ENCODE measurements around the gene BCCIP.
A peak's percentile ranks its signal among the peaks of the same experiment; 100 is the strongest.

The BCCIP gene

DNA sequence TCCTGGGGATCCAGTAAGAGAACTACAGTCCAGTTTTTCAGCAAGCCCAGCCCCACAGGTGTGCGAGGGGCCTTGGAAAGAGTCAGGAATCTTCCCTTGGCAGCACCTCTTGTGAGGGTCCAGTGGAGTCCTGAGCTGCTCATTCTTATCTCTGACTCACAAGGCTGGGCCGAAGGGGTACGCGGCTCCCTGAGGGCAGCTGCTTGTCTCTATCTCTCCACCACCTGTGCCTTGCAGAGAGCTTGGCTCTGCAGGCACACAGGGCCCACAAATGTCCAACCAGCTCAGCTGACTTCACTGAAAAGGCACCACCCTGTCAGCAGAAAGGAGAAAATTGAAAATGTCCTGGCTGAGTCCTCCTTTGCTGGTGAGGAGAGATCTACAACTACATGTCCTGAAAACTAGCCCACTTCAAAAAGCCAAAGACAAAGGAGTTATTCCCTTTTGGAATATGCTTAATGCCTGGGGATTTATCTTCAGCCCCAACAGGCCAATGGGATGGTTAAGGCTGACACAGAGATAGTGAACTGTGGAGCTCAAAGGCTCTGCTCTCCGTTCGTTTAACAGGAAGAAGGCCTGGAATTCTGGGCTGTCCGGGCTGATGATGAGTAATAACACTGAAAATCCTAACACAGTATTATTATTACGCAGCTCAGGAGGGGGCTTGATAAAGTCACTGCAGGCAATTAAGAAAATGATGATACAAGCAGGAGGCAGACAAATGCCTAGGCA is 23.7 kb upstream of the BCCIP start:
- no peak for DNase-seq

DNA sequence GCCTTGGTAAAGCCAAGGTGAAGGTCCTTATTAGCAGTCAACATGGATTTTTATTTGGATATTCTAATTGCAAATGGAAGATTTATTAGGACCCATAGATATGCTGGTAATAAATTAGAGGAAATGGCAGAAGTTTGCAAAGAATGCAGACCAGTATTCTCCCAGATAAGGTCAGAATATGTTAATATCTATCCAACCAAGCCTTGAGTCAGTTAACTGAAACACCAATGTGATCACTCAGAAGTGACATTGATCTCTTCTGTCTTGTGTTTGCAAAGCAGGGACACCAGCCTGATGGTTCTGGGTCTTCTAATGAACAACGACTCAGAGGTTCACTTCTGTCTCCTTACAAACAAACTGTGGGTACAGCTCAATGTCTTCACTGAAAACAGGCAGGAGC is 21.8 kb upstream of the BCCIP start:
- no peak for DNase-seq

DNA sequence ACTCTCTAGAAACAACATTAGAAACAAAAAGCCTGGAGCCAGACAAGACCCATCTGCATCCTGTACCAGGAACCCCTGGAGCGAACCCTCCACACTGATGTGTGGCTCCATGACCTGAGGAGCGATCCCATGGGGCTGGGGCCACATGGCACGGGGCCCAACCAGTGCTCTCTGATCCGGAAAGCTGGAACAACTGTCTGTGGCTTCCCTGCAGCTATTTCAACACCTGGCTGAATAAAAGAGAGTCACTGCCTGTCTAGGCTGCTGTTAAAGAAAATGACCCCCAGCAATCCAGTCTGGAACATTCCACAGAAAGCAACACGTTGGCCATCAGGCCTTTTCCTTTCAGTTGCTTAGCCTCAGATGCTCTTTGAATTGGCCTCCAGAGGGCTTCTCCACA is 21.2 kb upstream of the BCCIP start:
- DNase-seq = no peak

DNA sequence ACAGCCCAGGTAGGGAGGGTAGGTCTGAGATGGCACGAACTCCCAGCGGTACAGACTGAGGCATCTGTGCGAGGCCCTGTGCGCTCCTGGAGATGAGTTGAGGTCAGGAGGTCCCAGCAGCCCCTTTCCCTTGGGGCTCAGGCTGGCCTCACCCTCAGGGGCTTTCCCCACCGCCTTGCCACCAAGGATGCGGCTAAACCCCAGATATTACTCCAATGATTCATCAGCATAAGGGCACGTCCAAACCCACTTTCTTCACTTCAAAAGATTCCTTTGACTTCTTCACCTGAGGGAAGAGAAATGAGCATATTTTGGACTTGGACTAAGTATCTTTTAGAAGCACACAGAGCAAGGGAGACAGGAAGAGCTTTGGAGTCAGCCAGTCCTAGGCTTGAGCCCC is 20.6 kb upstream of the BCCIP start:
- DNase-seq = no peak

DNA sequence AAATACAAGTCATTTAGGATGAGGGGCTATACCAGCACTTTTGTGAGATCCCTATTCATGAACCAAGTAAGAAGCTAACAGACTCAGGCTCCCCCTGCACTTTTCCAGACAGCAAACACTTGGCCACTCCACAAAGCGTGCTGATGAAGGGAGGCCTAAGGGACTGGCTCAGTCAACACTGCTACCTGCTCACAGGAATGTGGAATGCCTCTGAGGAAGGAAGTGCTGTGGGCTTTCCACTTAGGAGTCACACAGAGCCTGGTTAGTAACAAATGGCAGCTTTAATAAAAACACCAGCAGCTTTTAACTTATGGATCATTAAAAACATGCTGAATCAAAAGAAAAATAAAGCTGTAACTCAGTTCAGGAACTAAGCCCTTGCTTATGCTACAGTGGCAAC is 15.3 kb upstream of the BCCIP start:
- DNase-seq = no peak

DNA sequence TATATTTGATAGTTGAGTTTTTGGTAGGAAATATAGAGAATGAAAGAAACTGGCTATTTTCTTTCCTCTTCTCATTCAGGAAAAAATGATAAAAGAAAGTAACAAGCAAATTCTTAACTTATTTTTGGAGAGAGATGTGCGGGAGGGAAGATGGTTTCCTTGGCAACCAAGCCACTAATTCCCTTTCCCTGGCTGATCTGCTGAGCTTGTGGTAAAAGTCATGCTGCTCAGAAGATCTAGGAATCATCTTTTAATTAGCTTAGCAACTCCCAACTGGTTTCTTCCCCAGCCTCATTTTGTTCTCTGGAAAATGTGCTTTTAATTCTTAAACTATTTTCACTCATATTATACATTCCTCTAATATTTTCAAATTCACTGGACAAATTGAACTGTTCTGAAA is 12.1 kb upstream of the BCCIP start:
- DNase-seq = no peak

DNA sequence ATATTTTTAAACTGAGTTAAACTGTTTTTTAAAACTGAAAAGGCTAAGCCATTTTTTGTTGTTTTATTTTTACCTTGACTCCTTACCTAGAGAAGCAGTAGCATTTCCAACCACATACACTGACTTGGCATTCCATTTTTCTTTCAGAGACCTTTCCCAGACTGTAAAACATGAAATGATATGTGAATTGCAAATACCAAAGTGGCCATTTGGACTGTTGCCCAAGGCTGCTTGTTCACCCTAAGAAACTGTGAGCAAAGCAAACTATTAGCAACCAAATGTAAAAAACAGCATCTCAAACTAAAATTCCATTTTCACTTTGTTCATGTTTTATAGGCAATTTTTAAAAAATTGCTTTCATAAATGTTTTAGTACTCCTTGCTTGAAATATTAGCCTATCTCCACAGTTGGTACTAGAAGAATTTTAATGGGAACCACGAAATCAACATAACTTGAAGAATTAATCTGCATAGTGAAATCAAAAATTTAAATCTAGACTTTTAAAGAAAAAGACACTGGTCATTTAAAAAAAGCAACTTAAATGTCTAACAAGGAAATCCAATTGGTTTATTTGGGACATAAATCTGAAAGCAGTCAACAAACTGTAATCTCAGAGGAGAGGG is 11.1 kb upstream of the BCCIP start:
- DNase-seq = no peak

DNA sequence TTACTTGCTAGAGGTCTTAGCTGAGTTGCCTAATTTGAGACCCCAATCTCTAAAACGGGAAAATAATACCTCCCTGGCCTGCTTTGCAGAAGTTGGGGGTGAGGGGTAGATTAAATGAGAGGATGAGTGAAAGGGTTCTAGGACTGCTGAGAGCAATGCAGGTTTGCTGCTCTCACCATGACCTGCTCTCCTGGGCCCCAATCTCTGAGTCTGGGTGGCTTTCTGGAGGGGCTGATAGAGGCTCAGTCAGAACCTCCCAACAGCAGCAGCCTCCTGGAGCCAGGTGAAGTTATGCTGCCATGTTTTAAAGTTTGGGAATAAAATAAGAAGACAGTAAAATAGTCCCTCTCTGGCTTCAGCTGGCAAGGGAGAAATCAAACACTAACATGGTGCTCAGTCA is 7.6 kb upstream of the BCCIP start:
- no peak for DNase-seq

DNA sequence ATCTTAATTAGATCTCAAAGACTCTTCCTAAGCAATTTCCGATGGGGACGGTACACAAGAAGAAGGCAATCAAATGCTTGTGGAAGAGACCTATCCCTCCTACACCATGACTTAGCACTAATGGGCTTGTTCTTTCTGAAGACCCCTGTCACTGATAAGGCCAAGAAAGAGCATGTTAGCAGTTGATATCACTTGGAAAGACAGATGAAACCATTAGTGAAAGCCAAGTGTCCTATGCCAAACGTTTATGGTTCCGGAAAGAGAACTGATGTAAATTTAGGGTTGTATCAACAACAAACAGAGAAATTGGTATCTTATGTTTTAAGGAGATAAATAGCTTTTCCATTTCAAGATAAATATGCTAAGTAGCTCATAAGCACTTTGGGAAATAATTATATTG is 6.8 kb upstream of the BCCIP start:
- no peak for DNase-seq

DNA sequence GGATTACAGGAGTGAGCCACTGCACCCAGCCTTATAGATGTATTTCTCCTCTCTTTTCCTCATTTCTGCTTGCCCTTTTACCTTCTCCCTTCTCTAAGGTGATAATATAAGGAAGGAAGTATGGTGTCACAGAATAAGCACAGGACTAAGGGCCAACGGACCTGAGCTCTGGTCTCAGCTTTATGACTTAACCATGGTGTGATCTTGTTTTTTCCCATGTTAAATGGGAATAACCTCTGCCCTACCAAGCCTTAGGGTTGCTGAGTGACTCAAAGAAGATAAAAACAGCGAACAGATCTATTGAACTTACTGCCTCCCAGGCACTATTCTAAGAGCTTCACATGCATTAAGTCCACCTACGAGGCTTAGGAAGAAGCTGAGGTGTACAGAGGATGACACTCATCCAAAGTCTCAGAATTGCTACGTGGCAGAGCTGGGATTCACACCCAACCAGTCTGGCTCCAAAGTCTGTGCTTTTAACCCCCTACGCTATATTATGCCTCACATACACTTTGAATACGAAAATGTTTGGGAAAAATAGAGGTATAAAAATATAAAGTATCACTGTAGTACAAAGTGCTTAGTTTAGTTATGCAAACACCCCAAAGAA is 5.9 kb upstream of the BCCIP start:
- no peak for DNase-seq

DNA sequence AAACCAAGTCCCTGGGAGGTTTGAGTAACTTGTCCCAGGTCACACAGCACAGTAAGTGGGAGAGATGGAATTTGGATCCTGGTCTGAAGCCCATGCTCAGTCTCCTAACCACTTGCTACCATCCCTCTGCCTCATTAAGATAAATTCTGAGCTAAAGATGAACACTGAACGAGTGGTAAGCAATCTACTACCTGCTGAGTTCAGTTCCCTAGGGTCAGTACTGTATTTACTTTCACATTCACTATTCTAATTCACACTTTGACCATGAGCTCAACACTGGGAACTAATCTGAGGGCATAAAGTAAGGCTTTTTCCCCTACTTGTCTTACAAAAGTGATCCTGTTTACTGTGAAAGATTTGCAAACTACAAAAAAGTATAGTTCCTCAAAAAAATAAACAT is 2.6 kb upstream of the BCCIP start:
- no peak for DNase-seq

DNA sequence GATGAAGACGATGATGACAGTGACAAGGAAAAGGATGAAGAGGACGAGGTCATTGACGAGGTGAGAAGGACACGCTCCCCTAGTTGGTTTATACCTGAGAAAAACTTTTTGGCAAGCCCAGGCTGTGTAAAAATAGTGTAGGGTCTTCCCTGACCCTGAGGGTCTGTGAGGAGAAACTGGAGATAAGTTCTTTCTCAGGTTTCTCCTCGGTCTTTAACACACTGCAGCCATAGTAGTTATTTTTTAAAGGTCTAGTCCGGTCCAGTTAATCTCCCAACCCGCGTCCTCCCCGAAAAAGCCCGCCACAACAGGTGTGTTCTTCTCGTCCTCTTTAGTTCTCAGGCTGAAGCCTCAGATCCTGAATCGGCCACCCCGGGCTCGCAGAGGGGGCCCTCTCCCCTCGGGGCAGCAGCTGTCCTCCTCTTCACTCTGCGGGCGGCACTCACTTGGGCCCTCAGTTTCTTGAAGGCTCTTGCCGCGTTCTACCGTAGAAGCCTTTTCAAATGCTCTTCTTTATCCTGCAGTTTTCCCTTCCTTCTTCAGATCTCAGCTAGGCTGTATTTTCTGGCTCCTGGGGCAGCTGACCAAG is 411 bp downstream of the BCCIP start:
- DNase-seq = peak; percentile 7

DNA sequence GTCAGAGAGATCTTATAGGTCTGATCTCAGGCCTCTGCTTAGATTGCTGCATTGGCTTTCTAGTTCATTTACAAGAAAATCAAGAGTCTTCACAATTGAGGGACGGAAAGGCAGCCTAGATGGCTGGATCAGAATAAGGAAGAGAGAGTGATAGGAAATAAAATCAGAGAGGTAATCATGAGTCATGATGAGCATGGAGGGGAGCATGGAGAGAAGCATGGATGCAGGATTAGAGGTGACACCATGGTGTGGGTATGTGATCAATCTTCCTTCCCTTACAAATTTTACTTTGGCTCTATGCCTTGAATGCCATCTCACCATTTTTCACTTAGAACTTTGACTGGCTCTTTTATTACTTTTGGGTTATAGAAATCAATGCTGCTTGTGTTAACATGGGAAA is 1.4 kb downstream of the BCCIP start:
- DNase-seq = no peak

DNA sequence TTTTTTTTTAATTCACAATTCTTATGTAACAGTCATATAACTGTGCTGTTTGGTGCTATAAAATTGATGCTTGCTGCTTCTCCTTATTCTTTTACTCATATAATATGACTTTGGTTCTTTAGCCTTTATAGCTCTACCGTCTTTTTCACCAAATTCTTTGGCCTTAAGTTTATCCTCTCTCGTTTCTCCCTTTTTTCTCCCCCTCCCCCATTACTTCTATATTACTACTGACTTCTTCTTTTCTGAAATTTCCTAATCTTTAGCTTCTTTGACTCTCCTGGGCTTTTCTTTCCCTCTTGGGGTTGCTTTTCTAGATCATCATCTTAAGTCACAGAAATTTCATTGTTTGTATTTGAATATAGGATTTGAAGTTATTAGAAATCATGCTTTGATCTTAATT is 3.8 kb downstream of the BCCIP start:
- DNase-seq = no peak

DNA sequence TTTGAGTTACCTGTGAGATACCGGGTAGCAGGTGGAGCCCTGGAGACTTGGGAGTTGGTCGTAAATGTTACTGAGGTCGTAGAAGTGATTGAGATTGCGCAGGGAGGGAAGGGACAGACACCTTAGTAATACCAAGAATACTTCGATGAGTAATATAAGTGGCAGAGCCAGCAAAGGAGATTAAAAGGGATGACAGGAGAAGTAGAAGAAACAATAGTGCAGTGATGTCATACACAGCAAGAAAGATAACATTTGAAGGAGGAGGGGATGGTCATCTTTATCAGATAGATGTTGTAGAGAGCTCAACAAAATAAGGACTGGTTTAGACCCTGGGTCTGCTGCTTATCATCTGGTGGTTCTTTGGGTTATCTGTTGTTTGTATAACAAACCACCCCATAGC is 5.0 kb downstream of the BCCIP start:
- no peak for DNase-seq

DNA sequence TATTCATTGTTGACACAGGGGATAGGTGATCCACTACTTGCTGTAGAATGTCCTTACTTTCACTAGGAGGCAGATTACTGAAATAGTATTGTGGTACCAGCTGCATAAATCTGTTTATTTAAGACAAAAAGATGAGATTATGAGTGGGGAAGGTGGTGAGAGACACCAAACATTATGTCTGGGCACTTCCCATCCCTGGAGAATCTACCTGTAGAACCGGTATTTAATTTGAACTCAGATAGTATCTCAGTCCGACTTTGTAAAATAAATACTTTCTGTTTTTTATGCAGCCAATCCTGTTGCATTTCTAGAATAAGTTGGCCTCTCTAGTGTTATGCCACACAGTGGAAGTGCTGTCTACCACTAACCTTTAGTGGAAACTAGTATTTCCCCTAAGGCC is 13.4 kb downstream of the BCCIP start:
- DNase-seq = no peak

DNA sequence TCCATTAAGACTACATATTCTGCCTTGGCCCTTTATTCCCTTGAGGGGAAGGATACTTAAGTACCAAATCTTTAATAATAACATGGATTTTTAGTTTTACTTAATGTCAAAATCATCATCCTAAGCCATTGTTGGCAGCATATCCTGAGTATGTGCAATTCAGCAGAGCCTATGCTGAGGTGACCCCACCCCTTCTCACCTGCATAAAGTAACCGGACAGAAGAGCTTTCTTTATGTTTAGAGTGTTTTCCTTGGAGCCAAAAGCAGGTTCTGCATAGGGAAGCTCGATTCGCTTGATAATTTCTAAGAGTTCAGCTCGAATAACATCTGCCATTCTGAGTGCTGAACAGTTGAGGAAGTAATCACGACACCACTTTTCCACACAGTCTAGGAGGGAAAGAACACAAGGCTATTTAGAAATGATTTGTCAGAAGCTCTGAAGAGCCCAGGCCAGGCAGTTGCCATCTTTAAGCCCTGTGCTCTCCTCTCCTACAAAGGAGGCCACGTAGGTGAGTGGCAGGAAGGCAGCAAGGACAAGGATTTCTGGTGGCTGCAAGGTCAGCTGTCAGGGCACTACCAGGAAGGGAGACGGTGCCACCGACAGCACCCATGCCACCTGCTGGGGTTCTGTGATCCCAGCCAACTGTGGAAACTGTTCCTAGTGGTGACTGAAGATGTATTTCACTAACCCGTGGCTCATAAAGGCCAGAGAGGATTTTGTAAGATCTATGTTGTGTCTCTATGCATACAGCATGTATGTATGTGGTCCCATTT is 15.6 kb downstream of the BCCIP start:
- no peak for DNase-seq

DNA sequence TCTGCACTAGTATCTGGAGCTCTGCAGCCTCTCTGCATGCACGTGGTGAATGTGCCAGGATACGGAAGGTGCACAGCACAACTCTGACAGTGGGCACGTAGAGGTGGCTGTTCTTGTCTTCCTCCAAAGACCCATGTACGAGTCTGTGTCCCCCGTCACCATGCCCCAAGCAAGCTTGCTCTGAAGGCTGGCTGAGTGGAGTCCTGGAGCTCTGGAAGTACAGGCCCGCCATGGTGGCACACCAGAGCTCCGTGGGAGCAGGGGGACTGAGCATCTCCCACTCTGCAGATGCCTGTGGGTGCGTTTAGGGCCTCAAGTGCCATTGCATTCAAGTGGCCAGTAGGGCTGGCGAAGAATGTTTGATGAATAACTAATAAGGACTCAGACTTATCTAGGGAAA is 17.1 kb downstream of the BCCIP start:
- DNase-seq = no peak

DNA sequence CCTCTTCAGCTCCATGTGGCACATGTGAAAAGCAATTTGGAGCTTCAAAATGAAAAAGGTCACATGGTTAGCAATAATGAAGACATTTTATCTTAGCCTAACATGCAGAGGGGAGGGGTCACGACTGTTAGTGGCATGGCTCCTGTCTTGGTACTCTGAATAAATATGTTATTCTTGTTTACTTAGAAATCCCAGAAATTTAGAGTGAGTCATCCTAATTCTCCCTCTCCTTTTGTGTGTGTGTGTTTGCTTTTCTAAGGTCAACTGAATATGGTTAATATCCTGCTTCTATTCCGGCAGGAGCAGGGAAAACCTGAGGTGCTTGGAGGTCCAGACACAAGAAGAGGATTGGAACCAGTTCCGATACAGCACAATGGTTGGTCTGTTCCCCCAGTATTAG is 17.6 kb downstream of the BCCIP start:
- DNase-seq = no peak

DNA sequence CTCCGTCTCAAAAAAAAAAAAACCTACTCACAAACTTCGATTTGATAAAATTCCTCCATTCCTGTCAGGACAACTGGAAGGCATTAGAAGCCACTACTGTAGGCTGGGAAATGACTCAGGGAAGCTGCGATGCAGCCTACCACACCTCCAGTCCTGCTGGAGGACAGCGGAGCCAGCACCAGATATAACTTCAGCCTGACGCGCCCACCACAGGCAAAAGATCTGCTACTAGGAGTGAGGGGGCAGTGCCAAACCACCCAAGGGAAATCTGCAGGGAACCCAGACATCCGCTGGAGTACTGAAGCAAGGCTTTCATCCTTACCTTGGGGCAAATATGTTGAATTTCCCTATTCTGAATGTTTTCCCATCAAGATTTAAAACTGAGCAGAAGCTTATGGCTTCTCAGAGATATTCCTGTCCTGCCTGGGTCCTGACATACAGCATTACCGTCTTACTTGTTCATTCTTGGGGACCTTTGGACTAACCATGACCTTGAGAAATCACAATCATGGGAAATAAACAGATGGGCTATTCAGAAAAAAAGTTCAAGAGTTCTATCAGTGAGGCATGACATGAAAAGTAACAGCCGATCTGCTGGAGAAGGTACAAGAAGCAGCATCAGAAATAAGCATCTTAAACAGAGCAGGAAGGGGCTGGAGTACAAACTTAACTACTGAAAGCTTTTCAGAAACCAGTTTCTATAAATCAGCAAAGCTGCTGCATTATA is 20.4 kb downstream of the BCCIP start:
- no peak for DNase-seq

DNA sequence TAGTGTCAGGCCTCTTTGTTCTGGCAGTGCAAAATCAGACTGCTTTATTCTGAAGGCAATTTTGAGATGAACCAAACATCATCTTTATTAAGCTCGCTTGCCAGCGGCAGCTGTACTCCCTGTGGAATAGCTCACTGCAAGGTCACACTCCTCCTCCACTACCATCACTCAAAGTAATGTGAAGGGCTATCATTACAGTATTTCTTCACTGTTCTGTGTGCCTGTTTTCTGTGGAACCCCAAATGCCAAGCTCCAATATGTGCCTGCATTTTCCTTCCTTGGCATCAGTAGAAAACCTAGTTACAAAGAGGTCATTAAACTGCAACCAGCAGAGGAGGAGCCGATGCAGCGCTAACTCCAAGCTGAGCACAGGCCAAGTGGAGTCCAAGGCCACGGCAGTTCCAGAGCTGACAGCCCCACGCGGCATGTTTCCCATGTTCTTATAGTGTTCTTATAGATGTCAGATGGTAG is 21.4 kb downstream of the BCCIP start:
- DNase-seq = no peak

DNA sequence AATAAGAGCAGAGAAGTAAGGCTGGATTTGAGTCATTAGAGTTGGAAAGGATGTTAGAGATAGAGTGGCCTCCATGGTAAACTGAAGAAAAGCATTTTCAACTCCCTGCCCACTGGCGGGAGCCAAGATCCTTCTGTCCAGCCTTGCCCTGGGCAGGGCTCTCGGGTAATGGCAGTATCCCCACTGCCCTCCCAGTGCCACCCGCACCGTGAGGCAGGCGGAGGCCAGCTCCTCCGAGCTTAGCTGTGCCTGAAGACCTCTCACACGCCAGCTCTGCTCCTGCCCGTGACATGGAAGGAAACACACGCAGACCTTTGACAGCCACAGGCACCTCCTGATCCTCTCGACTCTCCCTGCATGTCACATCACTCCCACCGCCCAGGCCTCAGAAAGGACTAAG is 22.3 kb downstream of the BCCIP start:
- DNase-seq = no peak

DNA sequence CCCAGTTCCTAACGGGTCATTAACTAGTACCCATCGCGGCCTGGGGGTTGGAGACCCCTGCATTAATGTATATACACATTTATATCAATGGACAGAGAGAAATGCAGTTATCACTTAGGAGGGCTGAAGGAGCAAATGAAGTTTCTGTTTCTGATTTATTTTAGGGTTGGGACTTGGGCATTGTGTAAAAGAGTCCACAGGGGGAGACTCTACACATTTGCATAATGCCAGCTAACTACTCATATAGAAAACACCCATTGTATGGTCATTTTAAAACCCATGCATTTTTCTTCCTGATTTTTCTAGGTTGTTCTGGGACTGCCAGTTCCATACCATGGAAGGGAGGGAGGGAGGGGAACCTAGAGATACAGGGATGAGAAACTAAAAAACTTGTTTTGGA is 23.5 kb downstream of the BCCIP start:
- DNase-seq = no peak

Data from CD4-positive, alpha-beta T cell treated with Interleukin-10 for 1 hour (primary cell).